GM12878 (cell line): Measurements from ENCODE around the gene NTM. TPM values are rescaled to one million over a fixed set of nuclear protein-coding genes. Genes with fewer than 3 reads are reported as not detected.
A peak's percentile ranks its signal among the peaks of the same experiment; 100 is the strongest.

Source experiments
- ATAC-seq: fragments of 200-7000 bp; cut with Tn5 transposase; 3 replicates; pipeline ENCODE4 v1.9.1; 2020; ENCODE audit warnings: mild to moderate bottlenecking, moderate library complexity
- BruUV-seq: library from RNA; stranded (reverse); fragments of 400-500 nt; replicated peaks from 2 replicates; lab custom pipeline; 2021; lab: Mats Ljungman, UMichigan
- CTCF ChIA-PET: fragments of 300-600 bp; sonication (Branson Sonifier 250); formaldehyde crosslinking; extraction: SDS; loops from one replicate; lab custom pipeline; 2021; ENCODE audit warnings: inconsistent platforms; lab: Yijun Ruan, JAX
- POLR2A ChIA-PET: fragments of 350-600 bp; formaldehyde crosslinking; extraction: SDS; loops from one replicate; lab custom pipeline; 2021; ENCODE audit warnings: inconsistent platforms; lab: Charles Lee
- RAD21 ChIA-PET: fragments of 300-600 bp; sonication (Branson Sonifier 250); formaldehyde crosslinking; loops from one replicate; lab custom pipeline; 2023; ENCODE audit warnings: antibody characterized with exemption; ENCODE audit not compliant: unreplicated experiment; lab: Charles Lee
- SMC1A ChIA-PET: fragments of 300-600 bp; sonication (Branson Sonifier 250); formaldehyde crosslinking; loops from one replicate; lab custom pipeline; 2023; ENCODE audit not compliant: unreplicated experiment, uncharacterized antibody; lab: Charles Lee
- DNase-seq: peaks from one replicate; pipeline ENCODE4 v3.0.0-alpha.2; 2011; ENCODE audit warnings: low read depth, low spot score
- FAIRE-seq: peaks from 3 replicates; lab custom pipeline; 2011; peaks lifted over from hg19 to GRCh38; lab: Jason Lieb, UNC
- H2AFZ ChIP-seq: 2 replicates; pipeline ENCODE4 v1.6.0; 2011; ENCODE audit warnings: low read depth, low read length, control low read depth; ENCODE audit not compliant: control insufficient read depth
- H3K27ac ChIP-seq: 2 replicates; pipeline ENCODE4 v1.5.1; 2011; ENCODE audit warnings: control low read depth; ENCODE audit not compliant: control insufficient read depth, insufficient read depth
- H3K27me3 ChIP-seq, 2 experiments: replicated peaks in 1 of 2; 2 replicates each; pipeline versions ENCODE4 v1.6.0 to v1.6.1; 2011; ENCODE audit warnings: low read length in 1 of 2; ENCODE audit not compliant: control insufficient read depth in 2 of 2, insufficient read depth in 2 of 2
- H3K36me3 ChIP-seq, 2 experiments: 2 replicates each; pipeline ENCODE4 v1.5.1; 2011; ENCODE audit warnings: low read length in 1 of 2; ENCODE audit not compliant: control insufficient read depth in 2 of 2, insufficient read depth in 2 of 2
- H3K4me1 ChIP-seq: 2 replicates; pipeline ENCODE4 v1.6.1; 2011; ENCODE audit warnings: mild to moderate bottlenecking, low read length, moderate library complexity, mixed read lengths; ENCODE audit not compliant: control insufficient read depth, insufficient read depth
- H3K4me2 ChIP-seq: 2 replicates; pipeline ENCODE4 v1.6.0; 2011; ENCODE audit warnings: control low read depth; ENCODE audit not compliant: control insufficient read depth, insufficient read depth
- H3K4me3 ChIP-seq: fragments of 200-600 bp; sonication (generic); 2 replicates; pipeline ENCODE4 v1.5.1; 2016
- H3K79me2 ChIP-seq: 2 replicates; pipeline ENCODE4 v1.6.0; 2011; ENCODE audit warnings: low read length; ENCODE audit not compliant: control insufficient read depth, insufficient read depth
- H3K9ac ChIP-seq: 2 replicates; pipeline ENCODE4 v1.8.0; 2011; ENCODE audit warnings: low read length, control low read depth, mixed read lengths; ENCODE audit not compliant: control insufficient read depth, insufficient read depth
- H3K9me3 ChIP-seq: replicated peaks from 3 replicates; pipeline ENCODE4 v1.5.1; 2011; ENCODE audit warnings: mild to moderate bottlenecking, low read length; ENCODE audit not compliant: control insufficient read depth, insufficient read depth
- H4K20me1 ChIP-seq: 2 replicates; pipeline ENCODE4 v1.6.0; 2011; ENCODE audit not compliant: control insufficient read depth, insufficient read depth
- ATF7 ChIP-seq: fragments of 450-650 bp; IDR thresholded peaks from 2 replicates; pipeline ENCODE4 v1.6.1; 2016; ENCODE audit warnings: low read depth, mild to moderate bottlenecking
- CBX5 ChIP-seq: sonication (generic); IDR thresholded peaks from 2 replicates; pipeline ENCODE4 v1.6.1; 2016; ENCODE audit warnings: low read depth, moderate library complexity, mild to moderate bottlenecking, inconsistent platforms
- CREM ChIP-seq: IDR thresholded peaks from 2 replicates; pipeline ENCODE4 v1.6.1; 2014; ENCODE audit warnings: antibody characterized with exemption, low read depth
- ELK1 ChIP-seq: IDR thresholded peaks from 2 replicates; pipeline ENCODE4 v1.6.1; 2012; ENCODE audit warnings: low read depth, low read length, improper control_type of control experiment
- ESRRA ChIP-seq: IDR thresholded peaks from 2 replicates; pipeline ENCODE4 v1.6.1; 2012; ENCODE audit warnings: mild to moderate bottlenecking, low read length, improper control_type of control experiment
- EZH2 ChIP-seq: IDR thresholded peaks from 2 replicates; pipeline ENCODE4 v1.6.1; 2012; ENCODE audit warnings: low read depth, mild to moderate bottlenecking, control low read depth, inconsistent platforms, low read length, borderline replicate concordance; ENCODE audit not compliant: control insufficient read depth
- FOS ChIP-seq: IDR thresholded peaks from 3 replicates; pipeline ENCODE4 v1.6.1; 2011; ENCODE audit warnings: borderline replicate concordance; ENCODE audit not compliant: insufficient read length; ENCODE audit errors: extremely low read depth
- KDM1A ChIP-seq: fragments of 200-600 bp; sonication (generic); IDR thresholded peaks from 2 replicates; pipeline ENCODE4 v1.6.1; 2016; ENCODE audit warnings: borderline replicate concordance
- MEF2B ChIP-seq: fragments of 450-650 bp; IDR thresholded peaks from 2 replicates; pipeline ENCODE4 v1.6.1; 2018; ENCODE audit warnings: mild to moderate bottlenecking, moderate library complexity; ENCODE audit not compliant: partially characterized antibody, poor library complexity, severe bottlenecking
- MTA3 ChIP-seq: IDR thresholded peaks from 2 replicates; pipeline ENCODE4 v1.6.1; 2012; ENCODE audit warnings: low read length, inconsistent platforms, borderline replicate concordance
- PAX5 ChIP-seq: IDR thresholded peaks from 2 replicates; pipeline ENCODE4 v1.6.1; 2011; ENCODE audit warnings: low read depth, low read length, borderline replicate concordance
- RAD21 ChIP-seq: IDR thresholded peaks from 2 replicates; pipeline ENCODE4 v1.6.1; 2011; ENCODE audit warnings: mild to moderate bottlenecking, low read depth, low read length, moderate library complexity; ENCODE audit not compliant: insufficient read depth
- RCOR1 ChIP-seq: conservative IDR thresholded peaks from 2 replicates; pipeline ENCODE4 v1.6.1; 2012; ENCODE audit warnings: low read depth, low read length, improper control_type of control experiment
- SREBF1 ChIP-seq: IDR thresholded peaks from 2 replicates; pipeline ENCODE4 v1.6.1; 2012; ENCODE audit warnings: mild to moderate bottlenecking, low read length
- TCF12 ChIP-seq: IDR thresholded peaks from 2 replicates; pipeline ENCODE4 v1.6.1; 2011; ENCODE audit warnings: low read depth, mild to moderate bottlenecking, low read length
- ZNF24 ChIP-seq: fragments of 450-650 bp; IDR thresholded peaks from 2 replicates; pipeline ENCODE4 v1.6.1; 2017; ENCODE audit warnings: antibody characterized with exemption, mild to moderate bottlenecking
- WGBS: methylation state at CpG from one replicate; pipeline ENCODE4 v1.1.6; 2016; ENCODE audit warnings: low lambda C conversion rate; ENCODE audit not compliant: insufficient replicate concordance, insufficient coverage; ENCODE audit errors: missing lambda C conversion rate; 5-methylcytosine and 5-hydroxymethylcytosine counted together
- in situ Hi-C: fragments of 300-500 bp; cut with MboI; formaldehyde crosslinking; loops from 9 replicates; pipeline ENCODE4 v1.14.3; 2018; ENCODE audit warnings: mixed read lengths
- intact Hi-C: fragments of 100-400 bp; cut with micrococcal nuclease; formaldehyde crosslinking; loops from one replicate; pipeline ENCODE4 v1.14.2; 2022; ENCODE audit not compliant: unreplicated experiment
- polyA plus RNA-seq, 11 experiments: library from polyadenylated mRNA; depleted of rRNA in 4 of 11; unstranded in 6 of 11; stranded (reverse) in 5 of 11; fragments of >200 nt; fragmentation: Nextera tagmentation in 4 of 11; fragmentation: Illumina TruSeq in 1 of 11; extraction: Ambion mirVana in 4 of 11; extraction: Trizol in 1 of 11; gene quantifications; 1 replicate in 1 of 11; 2 replicates in 10 of 11; pipeline versions ENCODE4 v1.2.1 to v1.2.3, GENCODE V29; 2011 to 2016; ENCODE audit warnings: inconsistent platforms in 2 of 11, missing spikeins in 2 of 11, low read depth in 1 of 11
- total RNA-seq, 4 experiments: library from RNA; depleted of rRNA in 3 of 4; stranded (reverse); fragments of >200 nt in 3 of 4; fragmentation: Illumina TruSeq in 1 of 4; extraction: Trizol in 1 of 4; gene quantifications; 2 replicates each; pipeline versions ENCODE4 v1.2.1 to v1.2.3, GENCODE V29; 2013 to 2021

The NTM gene
- total and polyA plus RNA-seq, 10 of the 15 experiments (the other 5 are each of a cell fraction or from before 2014, with no cell fraction given): not detected

DNA sequence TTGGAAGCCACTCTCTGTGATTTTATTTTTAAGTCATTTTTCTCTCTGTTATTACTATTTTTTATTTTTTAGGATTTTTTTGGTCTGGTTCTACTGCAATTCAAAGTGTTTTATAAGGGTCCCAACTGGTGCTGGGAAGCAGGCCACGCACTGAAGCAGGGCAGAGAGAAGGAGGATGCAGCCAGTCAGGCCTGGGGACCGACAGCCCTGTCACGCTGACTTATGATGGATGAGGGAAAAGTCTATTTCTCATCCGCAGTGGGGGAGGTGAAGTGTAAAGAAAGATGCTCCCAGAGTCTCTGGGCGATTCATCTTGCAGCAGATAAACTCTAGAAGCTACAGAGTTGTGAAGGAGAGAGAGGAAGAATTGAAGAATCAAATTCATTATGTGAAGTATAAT is 191.6 kb downstream of the NTM start (continued):
- no peak for TF ChIP-seq EZH2
- no peak for TF ChIP-seq ZNF24
- no peak for TF ChIP-seq CBX5
- TF ChIP-seq RAD21: no peak
- no peak for TF ChIP-seq ESRRA

DNA sequence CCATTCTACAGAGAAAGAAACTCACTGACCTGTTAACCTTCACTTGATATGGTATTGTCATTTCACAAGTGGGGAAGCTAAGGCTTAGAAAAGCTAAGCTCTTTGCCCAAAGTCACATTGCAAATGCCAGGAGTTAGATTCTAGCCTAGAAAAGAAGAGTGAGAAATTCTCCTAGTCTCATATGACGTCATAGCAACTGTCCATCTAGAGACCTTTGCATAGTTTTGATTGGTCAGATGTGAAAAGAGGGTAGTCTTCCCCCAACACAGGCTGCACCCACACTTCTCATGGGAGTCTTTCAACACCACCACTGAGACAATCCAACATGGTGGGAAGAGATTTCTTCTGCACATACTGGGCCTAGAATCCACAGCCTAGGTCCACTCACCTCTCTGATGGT is 197.9 kb downstream of the NTM start:
- Histone ChIP-seq H3K27ac (no peak overlapping the region), H4K20me1 (no peaks in the 10 kb centered on the region), H3K4me3 (no peak overlapping the region), H3K36me3 (no peaks in the 10 kb centered on the region), H3K4me1 (no peaks in the 10 kb centered on the region), H3K4me2 (no peak overlapping the region), H3K79me2 (no peaks in the 10 kb centered on the region), H2AFZ (no peak overlapping the region), H3K9ac (no peak overlapping the region), H3K9me3 (no peaks in the 10 kb centered on the region), H3K27me3 (peaks cover 2 to 3% of the 10 kb centered on the region in 2 experiments; a peak in 3 of 4 replicates)
- FAIRE-seq (no peak), DNase-seq (no peak), ATAC-seq (no peak)
- intact Hi-C loops (no loop called here), in situ Hi-C loops (no loop called here)
- ChIA-PET SMC1A (no interaction called here), RAD21 (no interaction called here), CTCF (no interaction called here), POLR2A (no interaction called here)
- WGBS: 0% methylated on average over 1 of the region's 1 CpG
- TF ChIP-seq KDM1A (no peak), ATF7 (peak; percentile 41; the same call in 1 of the 2 replicates)
- BruUV-seq: no TSS peak

DNA sequence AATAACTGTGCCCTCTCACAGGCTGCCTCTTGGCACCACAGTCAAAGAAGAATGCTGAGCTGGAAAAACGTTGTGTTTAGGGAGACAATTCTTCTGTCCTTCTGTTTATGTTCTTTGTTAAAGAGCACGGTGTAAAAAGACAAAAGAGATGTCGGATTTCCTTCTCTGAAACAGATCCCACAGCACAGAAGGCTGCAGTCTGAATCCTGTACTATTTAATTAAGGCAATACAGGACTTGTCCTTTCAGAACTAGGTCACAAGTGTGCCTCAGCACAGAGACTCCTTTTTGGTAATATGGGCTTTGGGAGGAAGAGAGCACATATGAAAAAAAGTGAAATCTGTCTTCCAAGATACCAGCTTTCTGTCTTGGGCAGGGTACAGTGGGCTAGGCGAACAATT is 201.2 kb downstream of the NTM start:
- no peak overlapping the region for H3K4me2 ChIP-seq
- 0% methylated on average over 4 of the region's 4 CpGs for WGBS
- H3K79me2 ChIP-seq: no peaks in the 10 kb centered on the region
- ChIA-PET SMC1A (no interaction called here), POLR2A (no interaction called here)
- no peak overlapping the region for H3K4me3 ChIP-seq
- in situ Hi-C loops (no loop called here), intact Hi-C loops (no loop called here)
- FAIRE-seq (no peak), ATAC-seq (no peak)
- no peak overlapping the region for H3K9ac ChIP-seq
- no peaks in the 10 kb centered on the region for H3K36me3 ChIP-seq
- no TSS peak for BruUV-seq
- H4K20me1 ChIP-seq: no peaks in the 10 kb centered on the region
- no peak for TF ChIP-seq CBX5
- no peak for TF ChIP-seq MTA3
- TF ChIP-seq TCF12: no peak
- TF ChIP-seq PAX5: no peak
- no peak for TF ChIP-seq MEF2B
- no peak for TF ChIP-seq CREM
- no peak for TF ChIP-seq ELK1
- TF ChIP-seq FOS: no peak
- no peak for TF ChIP-seq SREBF1
- TF ChIP-seq RCOR1: no peak
- TF ChIP-seq, all 136 proteins: peak for 0
- H3K4me1 ChIP-seq: no peaks in the 10 kb centered on the region
- peaks cover 2 to 9% of the 10 kb centered on the region in 2 experiments; a peak in 3 of 4 replicates for H3K27me3 ChIP-seq
- DNase-seq: no peak
- no peak overlapping the region for H3K27ac ChIP-seq
- CTCF ChIA-PET: interaction anchor here (1.4 kb wide), 1 partner anchor 9 kb away, joined by 5 read pairs; no protein-coding TSS in a partner anchor
- H3K9me3 ChIP-seq: no peaks in the 10 kb centered on the region
- no peak overlapping the region for H2AFZ ChIP-seq
- RAD21 ChIA-PET: no interaction called here
